GM19351 (cell line): ENCODE results near the gene C1orf53.
A peak's percentile ranks its signal among the peaks of the same experiment; 100 is the strongest.
"Not testable (repeated sequence)": the region's sequence is repeated elsewhere in the genome, so short reads cannot be mapped to it uniquely, and the experiment has no call there.

Source experiments
- ATAC-seq: cut with Tn5 transposase; IDR thresholded peaks from one replicate; pipeline ENCODE4 v1.9.1; 2021; ENCODE audit warnings: mild to moderate bottlenecking, moderate library complexity; ENCODE audit not compliant: unreplicated experiment

C1orf53 gene

GRCh38 chr1:197902454-197903195 is at the start of gene C1orf53:
C1orf53 (plus strand) TSS chr1:197902630; CDS start chr1:197902650, 20 bp downstream.
- ATAC-seq, result peak; percentile 95

- ATAC-seq, result not testable (repeated sequence)
These were observed 46.7 kb upstream of the C1orf53 start for GRCh38 chr1:197855751-197856150.

DNA sequence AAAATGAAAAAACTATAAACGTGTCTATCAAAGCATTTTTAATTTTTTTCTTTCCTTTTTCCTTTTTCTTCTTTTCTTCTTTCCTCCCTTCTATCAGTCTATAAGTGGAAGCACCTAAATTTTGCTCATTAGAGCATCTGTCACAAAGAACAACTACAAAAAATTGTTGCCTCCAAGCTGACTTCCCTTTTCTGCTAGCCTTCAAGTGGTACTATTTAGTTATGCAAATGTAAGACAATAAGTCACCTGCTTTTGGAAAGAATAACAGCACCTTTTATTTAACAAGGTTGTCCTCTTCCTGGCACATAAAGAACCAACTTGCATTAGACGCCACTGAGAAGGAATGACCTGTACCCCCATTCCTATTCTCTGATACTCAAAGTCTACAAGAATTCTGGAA is 45.0 kb upstream of the C1orf53 start:
- ATAC-seq, result no peak

DNA sequence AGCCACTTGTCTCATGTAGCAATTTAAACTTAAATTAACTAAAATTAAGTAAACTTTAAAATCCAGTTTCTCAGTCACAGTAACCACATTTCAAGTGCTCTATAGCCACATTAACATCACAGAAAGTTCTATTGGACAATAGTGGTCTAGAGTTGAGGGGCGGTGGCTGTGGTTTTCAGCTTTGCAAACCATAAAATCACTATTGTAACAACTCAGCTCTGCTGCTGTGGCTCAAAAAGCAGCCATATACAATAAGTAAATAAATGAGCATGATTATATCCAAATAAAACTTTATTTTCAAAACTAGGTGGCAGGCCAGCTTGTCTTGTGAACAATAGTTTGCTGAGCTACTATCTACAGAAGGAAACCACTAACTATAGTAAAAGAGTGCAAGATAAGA is 43.4 kb upstream of the C1orf53 start:
- ATAC-seq, result no peak

GRCh38 chr1:197862221-197862620 is 40.2 kb upstream of the C1orf53 start:
- ATAC-seq, result no peak

GRCh38 chr1:197862671-197863070 is 39.8 kb upstream of the C1orf53 start:
- ATAC-seq, result no peak

DNA sequence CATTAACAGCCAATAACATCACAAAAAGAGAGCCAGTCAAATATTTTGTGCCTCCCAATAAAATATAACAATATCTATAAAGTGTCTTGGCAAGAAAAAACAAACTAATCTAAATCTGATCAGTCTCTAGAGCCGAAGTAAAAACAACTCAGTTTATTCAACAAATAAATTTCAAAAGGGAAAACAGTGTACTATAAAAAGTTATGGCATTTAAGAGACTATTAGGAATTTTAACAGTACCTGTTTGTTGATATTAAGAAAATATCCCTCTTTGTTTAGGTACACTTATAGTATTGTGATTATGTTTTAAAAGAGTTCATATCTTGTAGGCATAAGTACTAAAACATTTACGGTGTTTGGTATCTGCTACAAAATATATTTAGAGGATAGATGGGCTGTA is 36.6 kb upstream of the C1orf53 start:
- ATAC-seq, result no peak

DNA sequence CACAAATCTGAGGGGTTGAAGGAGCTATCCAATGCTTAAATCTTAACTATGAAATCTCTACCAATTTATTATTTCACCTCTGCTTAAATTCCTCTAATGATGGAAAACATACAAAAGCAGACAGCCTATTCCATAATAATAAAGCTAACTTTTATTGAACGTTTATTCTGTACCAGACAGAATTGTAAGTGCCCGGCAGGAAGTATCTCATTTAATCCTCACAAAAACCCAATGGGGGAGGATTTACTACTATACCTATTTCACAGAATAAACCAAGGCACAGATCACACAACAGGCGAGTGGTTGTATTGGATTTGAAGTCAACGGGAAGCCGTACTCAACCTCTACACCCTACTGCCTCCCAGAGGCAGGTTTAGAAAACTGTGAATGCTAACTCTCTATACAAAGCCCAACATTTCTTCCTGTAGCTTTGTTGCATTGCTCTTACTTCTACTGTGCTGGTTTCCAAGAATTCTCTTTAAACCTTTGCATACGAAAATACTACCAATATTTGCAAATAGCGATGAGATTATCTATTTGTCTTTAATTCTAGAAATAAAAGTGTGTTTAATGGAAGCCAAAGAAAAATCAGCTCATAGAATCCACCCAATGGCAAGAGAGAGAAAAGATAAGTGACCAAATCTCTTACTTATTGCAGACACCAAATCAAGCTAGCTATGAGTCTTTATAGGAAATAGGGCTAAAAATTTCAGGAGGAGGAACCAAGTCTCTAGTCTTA is 33.5 kb upstream of the C1orf53 start:
- peak; percentile 99 for ATAC-seq

GRCh38 chr1:197869490-197870077 is 32.8 kb upstream of the C1orf53 start:
- ATAC-seq, result no peak

DNA sequence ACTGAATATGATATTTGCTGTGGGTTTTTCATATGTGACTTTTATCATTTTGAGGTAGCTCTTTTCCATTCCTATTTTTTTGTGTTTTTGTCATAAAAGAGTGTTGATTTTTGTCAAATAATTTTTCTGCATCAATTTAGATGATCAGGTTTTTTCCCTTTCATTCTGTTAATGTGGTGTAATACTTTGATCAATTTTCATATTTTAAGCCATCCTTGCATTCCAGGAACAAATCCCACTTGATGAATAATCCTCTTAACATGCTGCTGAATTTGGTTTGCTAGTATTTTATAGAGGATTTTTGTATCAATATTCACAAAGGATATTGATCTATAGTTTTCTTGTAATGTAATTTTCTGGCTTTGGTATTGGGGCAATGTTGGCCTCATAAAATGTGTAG is 25.5 kb upstream of the C1orf53 start:
- no peak for ATAC-seq

- not testable (repeated sequence) for ATAC-seq
These were observed 22.0 kb upstream of the C1orf53 start for GRCh38 chr1:197880385-197880784.

DNA sequence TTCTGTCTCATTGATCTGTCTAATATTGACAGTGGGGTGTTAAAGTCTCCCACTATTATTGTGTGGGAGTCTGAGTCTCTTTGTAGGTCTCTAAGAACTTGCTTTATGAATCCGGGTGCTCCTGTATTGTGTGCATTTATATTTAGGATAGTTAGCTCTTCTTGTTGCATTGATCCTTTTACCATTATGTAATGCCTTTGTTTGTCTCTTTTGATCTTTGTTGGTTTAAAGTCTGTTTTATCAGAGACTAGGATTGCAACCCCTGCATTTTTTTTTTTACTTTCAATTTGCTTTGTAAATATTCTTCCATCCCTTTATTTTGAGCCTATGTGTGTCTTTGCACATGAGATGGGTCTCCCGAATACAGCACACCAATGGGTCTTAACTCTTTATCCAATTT is 20.2 kb upstream of the C1orf53 start:
- not testable (repeated sequence) for ATAC-seq

DNA sequence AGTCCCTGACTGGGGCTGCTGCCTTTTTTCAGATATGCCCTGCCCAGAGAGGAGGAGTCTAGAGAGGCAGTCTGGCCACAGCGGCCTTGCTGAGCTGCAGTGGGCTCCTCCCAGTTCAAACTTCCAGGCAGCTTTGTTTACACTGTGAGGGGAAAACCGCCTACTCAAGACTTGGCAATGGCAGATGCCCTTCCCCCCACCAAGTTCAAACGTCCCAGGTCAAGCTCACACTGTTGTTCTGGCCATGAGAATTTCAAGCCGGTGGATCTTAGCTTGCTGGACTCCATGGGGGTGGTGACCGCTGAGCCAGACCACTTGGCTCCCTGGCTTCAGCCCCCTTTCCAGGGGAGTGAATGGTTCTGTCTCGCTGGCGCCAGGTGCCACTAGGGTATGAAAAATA is 18.3 kb upstream of the C1orf53 start:
- ATAC-seq, result no peak

DNA sequence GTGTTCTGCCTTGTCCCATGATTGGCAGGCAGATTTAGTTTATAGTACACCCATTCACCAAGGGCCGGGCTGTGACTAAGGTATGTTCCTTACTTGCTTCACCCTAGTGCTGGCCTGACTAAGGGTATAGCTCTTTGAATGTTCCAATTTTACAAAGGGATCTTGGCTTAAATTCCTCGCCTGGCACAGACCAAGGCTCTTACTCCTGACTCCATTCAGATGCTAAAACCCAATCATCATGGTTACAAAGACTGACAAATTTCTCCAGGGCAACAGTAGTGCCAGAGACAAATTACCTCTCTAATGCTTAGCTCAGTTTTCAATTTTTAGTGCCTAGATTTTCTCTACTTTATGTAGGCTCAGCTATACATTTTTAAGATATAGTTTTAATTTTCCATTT is 11.5 kb upstream of the C1orf53 start:
- ATAC-seq, result no peak

GRCh38 chr1:197892684-197893083 is 9.7 kb upstream of the C1orf53 start:
- ATAC-seq, result no peak

DNA sequence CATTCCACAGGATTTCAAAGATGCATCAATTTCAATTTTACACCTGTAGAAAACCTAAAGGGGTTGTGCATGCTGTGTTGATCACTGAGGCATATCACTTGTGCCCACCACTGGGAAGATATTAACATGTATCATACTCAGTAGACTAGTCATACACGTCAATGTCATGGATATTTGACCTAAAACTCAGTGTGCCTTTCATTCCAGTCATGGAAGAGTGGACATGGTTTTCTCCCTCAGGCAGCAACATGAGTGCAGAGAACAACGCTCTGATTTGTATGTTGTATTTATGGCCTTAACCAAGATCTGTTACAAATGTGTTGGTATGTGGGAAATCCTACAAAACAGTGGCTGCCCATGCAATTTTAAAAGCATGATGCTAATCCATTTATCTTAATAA is 6.1 kb upstream of the C1orf53 start:
- no peak for ATAC-seq

DNA sequence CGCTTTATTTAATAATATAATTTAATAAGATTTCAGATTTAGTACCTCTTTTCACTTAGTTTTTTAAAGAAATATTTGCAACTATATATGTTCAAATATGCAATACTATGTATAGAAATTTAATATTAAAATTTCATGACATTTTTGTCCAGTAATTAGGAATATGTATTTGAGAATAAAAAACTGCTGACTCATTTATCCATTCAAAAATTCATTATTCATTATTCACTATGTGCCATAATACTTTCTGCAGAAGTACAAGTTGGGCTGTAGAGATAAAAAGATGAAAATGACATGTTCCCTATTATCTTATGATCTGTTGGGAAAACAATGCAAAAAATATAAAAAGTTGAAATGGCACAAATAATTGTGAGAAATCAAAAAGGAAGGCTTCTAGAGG is 3.4 kb upstream of the C1orf53 start:
- ATAC-seq, result no peak

DNA sequence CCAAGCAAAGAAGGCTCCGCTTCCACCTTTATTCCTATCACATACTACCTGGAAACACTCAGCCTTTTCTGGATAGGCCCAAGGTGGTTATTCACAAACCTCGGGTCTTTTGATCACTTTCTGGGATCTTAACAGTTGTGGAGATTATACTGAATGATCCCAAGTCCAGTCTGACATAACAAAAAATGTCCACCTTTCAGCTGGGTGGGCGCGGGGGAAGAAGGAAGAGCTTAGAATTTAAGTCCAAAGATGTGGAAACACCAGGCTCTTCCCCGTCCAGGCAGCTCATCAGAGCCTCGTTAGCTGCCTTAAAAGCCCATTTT is 338 bp upstream of the C1orf53 start:
- ATAC-seq, result no peak

- no peak for ATAC-seq
These were observed 725 bp downstream of the C1orf53 start for GRCh38 chr1:197903196-197903514.

- no peak for ATAC-seq
These were observed 1.8 kb downstream of the C1orf53 start for GRCh38 chr1:197904126-197904787.

DNA sequence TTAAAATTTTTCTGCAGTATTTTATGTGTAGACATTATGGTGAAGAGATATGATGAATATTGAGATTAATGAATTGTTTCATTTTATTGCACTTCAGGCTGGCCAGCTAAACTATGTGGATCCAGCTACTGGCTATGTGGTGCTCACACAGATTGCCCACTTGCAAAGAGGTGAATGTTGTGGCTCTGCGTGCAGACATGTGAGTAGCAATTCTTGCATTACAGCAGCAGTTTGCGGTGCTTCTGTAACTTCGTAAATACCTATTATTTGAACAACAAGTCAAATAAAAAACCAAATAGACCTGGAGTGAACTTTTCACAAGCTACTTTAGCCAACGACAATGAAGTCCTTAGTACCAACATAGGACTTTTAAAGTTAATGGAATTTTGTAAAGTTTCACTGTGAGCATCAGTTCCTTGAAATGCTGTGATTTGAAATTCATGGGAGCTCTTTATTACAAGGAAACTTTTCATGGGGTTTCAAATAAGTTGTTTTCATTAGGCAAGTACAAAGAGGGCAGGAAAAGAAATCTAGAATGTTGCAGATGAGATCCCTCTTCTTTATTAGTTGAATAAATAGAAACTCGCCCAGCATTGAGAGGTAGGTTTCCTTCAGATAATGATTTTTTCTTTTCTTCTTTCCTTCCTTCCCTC is 3.4 kb downstream of the C1orf53 start:
- ATAC-seq, result no peak
